Naive thymus-derived CD4-positive, alpha-beta T cell (primary cell): ENCODE data around the gene TNFSF4. TPM values are rescaled to one million over a fixed set of nuclear protein-coding genes. Genes with fewer than 3 reads are reported as not detected.

ENCODE experiments used
- ATAC-seq: fragments of 150-1000 bp; cut with Tn5 transposase; 2 replicates; pipeline ENCODE4 v1.10.0; 2021; ENCODE audit warnings: mild to moderate bottlenecking, moderate library complexity
- CTCF ChIA-PET: fragments of 350-600 bp; sonication (Branson Sonifier 250); formaldehyde crosslinking; loops from one replicate; lab custom pipeline; 2021; ENCODE audit warnings: antibody characterized with exemption; lab: Charles Lee
- POLR2A ChIA-PET: fragments of 350-600 bp; sonication (Branson Sonifier 250); formaldehyde crosslinking; loops from one replicate; lab custom pipeline; 2021; ENCODE audit warnings: antibody characterized with exemption, inconsistent platforms; lab: Charles Lee
- DNase-seq, 9 donors: peaks; one replicate each; pipeline versions ENCODE4 v3.0.0 to v3.0.0-alpha.2; 2020 to 2022; ENCODE audit warnings: mixed read lengths in 1 of 9
- H3K27ac ChIP-seq: one replicate; pipeline ENCODE4 v1.7.0; 2013; ENCODE audit warnings: mild to moderate bottlenecking, low read depth, low read length, moderate library complexity
- H3K27me3 ChIP-seq, 2 donors: one replicate each; pipeline ENCODE4 v1.7.0; 2013; ENCODE audit warnings: low read length in 2 of 2, mild to moderate bottlenecking in 2 of 2, moderate library complexity in 2 of 2; ENCODE audit not compliant: control insufficient read depth in 2 of 2, insufficient read depth in 2 of 2
- H3K36me3 ChIP-seq, 3 experiments: 1 replicate in 2 of 3; 2 replicates in 1 of 3; pipeline ENCODE4 v1.7.0; 2013; ENCODE audit warnings: low read length in 3 of 3, mild to moderate bottlenecking in 3 of 3, moderate library complexity in 1 of 3; ENCODE audit not compliant: insufficient read depth in 3 of 3, control insufficient read depth in 2 of 3
- H3K4me1 ChIP-seq, 2 donors: one replicate each; pipeline ENCODE4 v1.7.0; 2013; ENCODE audit warnings: low read length in 2 of 2, mild to moderate bottlenecking in 2 of 2, moderate library complexity in 1 of 2; ENCODE audit not compliant: control insufficient read depth in 2 of 2, insufficient read depth in 2 of 2
- H3K4me3 ChIP-seq: 2 replicates; pipeline ENCODE4 v1.7.0; 2013; ENCODE audit warnings: mild to moderate bottlenecking, low read length
- H3K9me3 ChIP-seq, 3 experiments: 1 replicate in 2 of 3; 2 replicates in 1 of 3; pipeline ENCODE4 v1.7.0; 2013; ENCODE audit warnings: low read length in 3 of 3; ENCODE audit not compliant: control insufficient read depth in 2 of 3
- H3K27ac Mint-ChIP-seq, 9 donors: one replicate each; pipeline ENCODE4 v1.8.0; 2020 to 2022; ENCODE audit warnings: mixed read lengths in 9 of 9, mild to moderate bottlenecking in 8 of 9, moderate library complexity in 5 of 9, inconsistent platforms in 2 of 9
- H3K27me3 Mint-ChIP-seq, 5 donors: one replicate each; pipeline ENCODE4 v1.8.0; 2021 to 2022; ENCODE audit warnings: mixed read lengths in 5 of 5, mild to moderate bottlenecking in 1 of 5
- H3K36me3 Mint-ChIP-seq, 5 donors: one replicate each; pipeline ENCODE4 v1.8.0; 2020 to 2022; ENCODE audit warnings: mixed read lengths in 5 of 5, mild to moderate bottlenecking in 3 of 5, inconsistent platforms in 1 of 5
- H3K4me1 Mint-ChIP-seq, 7 donors: one replicate each; pipeline ENCODE4 v1.8.0; 2020 to 2022; ENCODE audit warnings: mixed read lengths in 7 of 7, mild to moderate bottlenecking in 3 of 7, inconsistent platforms in 1 of 7
- H3K4me3 Mint-ChIP-seq, 10 donors: one replicate each; pipeline ENCODE4 v1.8.0; 2020 to 2022; ENCODE audit warnings: mild to moderate bottlenecking in 10 of 10, mixed read lengths in 10 of 10, moderate library complexity in 6 of 10, inconsistent platforms in 2 of 10
- H3K9me3 Mint-ChIP-seq, 11 donors: one replicate each; pipeline ENCODE4 v1.8.0; 2020 to 2022; ENCODE audit warnings: mixed read lengths in 11 of 11, mild to moderate bottlenecking in 4 of 11, inconsistent platforms in 1 of 11, moderate library complexity in 1 of 11
- intact Hi-C, 2 donors: fragments of 100-400 bp; cut with micrococcal nuclease; formaldehyde crosslinking; loops; one replicate each; pipeline ENCODE4 v1.15.1; 2023
- polyA plus RNA-seq, 2 donors: library from polyadenylated mRNA; unstranded; fragments of 300-500 nt; fragmentation: Illumina TruSeq; gene quantifications; one replicate each; pipeline ENCODE4 v1.2.3, GENCODE V29; 2021
- total RNA-seq, 6 experiments: library from RNA in 5 of 6; stranded (reverse) in 5 of 6; gene quantifications; 1 replicate in 5 of 6; 2 replicates in 1 of 6; pipeline ENCODE4 v1.2.3 and lab custom pipeline; 2021 to 2026

TNFSF4 gene
- total and polyA plus RNA-seq, 7 experiments from 2014 or later, result 0.08 to 2.3 (median 1.7) TPM

GRCh38 chr1:173193639-173194038, 13.5 kb downstream of the TNFSF4 start:
- Mint-ChIP-seq H3K4me3 (no peak overlapping the region), H3K36me3 (peaks cover 2 to 12% (median 3%) of the 10 kb centered on the region in 5 donors), H3K27ac (no peak overlapping the region), H3K9me3 (no peaks in the 10 kb centered on the region), H3K4me1 (peaks cover 0 to 15% (median 10%) of the 10 kb centered on the region in 7 donors), H3K27me3 (peaks cover 0 to 12% (median 0%) of the 10 kb centered on the region in 5 donors)
- DNase-seq (no peak), ATAC-seq (peak; percentile 74)
- H3K4me3 ChIP-seq, result no peak overlapping the region
- POLR2A ChIA-PET, result interaction anchor here (0.7 kb wide), 1 partner anchor 11 kb away, joined by 3 read pairs; no protein-coding TSS in a partner anchor
- H3K9me3 ChIP-seq, result no peaks in the 10 kb centered on the region
- no peak overlapping the region for H3K27ac ChIP-seq
- intact Hi-C loops, result no loop called here
- H3K4me1 ChIP-seq, result peaks cover 3 to 10% of the 10 kb centered on the region in 2 donors
- no peaks in the 10 kb centered on the region for H3K36me3 ChIP-seq
- no peaks in the 10 kb centered on the region for H3K27me3 ChIP-seq
- CTCF ChIA-PET, result no interaction called here

GRCh38 chr1:173191011-173191705, 16.0 kb downstream of the TNFSF4 start:
- no peak overlapping the region for H3K27ac Mint-ChIP-seq
- Histone ChIP-seq H3K4me3 (no peak overlapping the region), H3K27me3 (no peaks in the 10 kb centered on the region), H3K9me3 (no peaks in the 10 kb centered on the region), H3K4me1 (peaks cover 3 to 10% of the 10 kb centered on the region in 2 donors), H3K27ac (no peak overlapping the region), H3K36me3 (no peaks in the 10 kb centered on the region)
- H3K27me3 Mint-ChIP-seq, result peaks cover 0 to 8% (median 0%) of the 10 kb centered on the region in 5 donors
- H3K9me3 Mint-ChIP-seq, result no peaks in the 10 kb centered on the region
- H3K4me3 Mint-ChIP-seq, result no peak overlapping the region
- ChIA-PET POLR2A (no interaction called here), CTCF (interaction anchor here (0.8 to 1.2 kb wide), 2 partner anchors 8 to 446 kb away, joined by 3 to 5 read pairs; no protein-coding TSS in a partner anchor)
- no peak for DNase-seq
- peaks cover 0 to 11% (median 6%) of the 10 kb centered on the region in 7 donors for H3K4me1 Mint-ChIP-seq
- intact Hi-C loops, result no loop called here
- no peak for ATAC-seq
- H3K36me3 Mint-ChIP-seq, result peaks cover 2 to 14% (median 3%) of the 10 kb centered on the region in 5 donors

- no peaks in the 10 kb centered on the region for H3K27me3 ChIP-seq
- no peaks in the 10 kb centered on the region for H3K9me3 ChIP-seq
- DNase-seq (no peak), ATAC-seq (no peak)
- no peak overlapping the region for H3K4me3 ChIP-seq
- ChIA-PET POLR2A (no interaction called here), CTCF (interaction anchor here (0.8 to 1.2 kb wide), 2 partner anchors 9 to 445 kb away, joined by 3 to 5 read pairs; no protein-coding TSS in a partner anchor)
- Mint-ChIP-seq H3K4me3 (no peak overlapping the region), H3K4me1 (peaks cover 0 to 9% (median 6%) of the 10 kb centered on the region in 7 donors), H3K27me3 (peaks cover 0 to 8% (median 0%) of the 10 kb centered on the region in 5 donors), H3K36me3 (peaks cover 2 to 19% (median 3%) of the 10 kb centered on the region in 5 donors), H3K9me3 (no peaks in the 10 kb centered on the region), H3K27ac (peak overlapping the region in 1 of 9 donors; percentile 28)
- no peak overlapping the region for H3K27ac ChIP-seq
- peaks cover 2 to 3% of the 10 kb centered on the region in 2 donors for H3K4me1 ChIP-seq
- intact Hi-C loops, result no loop called here
- H3K36me3 ChIP-seq, result no peaks in the 10 kb centered on the region
These were observed 16.8 kb downstream of the TNFSF4 start for GRCh38 chr1:173190101-173190936.

- Histone ChIP-seq H3K4me3 (no peak overlapping the region), H3K27ac (no peak overlapping the region), H3K36me3 (no peaks in the 10 kb centered on the region), H3K9me3 (no peaks in the 10 kb centered on the region), H3K27me3 (no peaks in the 10 kb centered on the region), H3K4me1 (peaks cover 0 to 3% of the 10 kb centered on the region in 2 donors)
- H3K4me3 Mint-ChIP-seq, result no peak overlapping the region
- ChIA-PET CTCF (no interaction called here), POLR2A (no interaction called here)
- peaks cover 0 to 19% (median under 1%) of the 10 kb centered on the region in 5 donors for H3K36me3 Mint-ChIP-seq
- intact Hi-C loops, result no loop called here
- no peaks in the 10 kb centered on the region for H3K9me3 Mint-ChIP-seq
- ATAC-seq (no peak), DNase-seq (no peak)
- H3K4me1 Mint-ChIP-seq, result peaks cover 0 to 11% (median 6%) of the 10 kb centered on the region in 7 donors
- no peak overlapping the region for H3K27ac Mint-ChIP-seq
- peaks cover 0 to 8% (median 0%) of the 10 kb centered on the region in 5 donors for H3K27me3 Mint-ChIP-seq
These were observed 19.4 kb downstream of the TNFSF4 start for GRCh38 chr1:173187671-173188237.

GRCh38 chr1:173181791-173182190, 25.3 kb downstream of the TNFSF4 start:
- CTCF ChIA-PET, result interaction anchor here (0.5 to 0.6 kb wide), 2 partner anchors 225 to 1081 kb away, joined by 3 read pairs; no protein-coding TSS in a partner anchor
- H3K4me1 Mint-ChIP-seq, result peaks cover 0 to 6% (median 0%) of the 10 kb centered on the region in 7 donors
- intact Hi-C loops, result no loop called here
- H3K27me3 Mint-ChIP-seq, result peaks cover 0 to 4% (median 0%) of the 10 kb centered on the region in 5 donors
- no peaks in the 10 kb centered on the region for H3K9me3 ChIP-seq
- no peaks in the 10 kb centered on the region for H3K27me3 ChIP-seq
- H3K36me3 ChIP-seq, result no peaks in the 10 kb centered on the region
- H3K4me3 Mint-ChIP-seq, result no peak overlapping the region
- peaks cover 0 to 13% (median 5%) of the 10 kb centered on the region in 5 donors for H3K36me3 Mint-ChIP-seq
- DNase-seq (no peak), ATAC-seq (no peak)
- no peak overlapping the region for H3K27ac ChIP-seq
- H3K27ac Mint-ChIP-seq, result no peak overlapping the region
- no peak overlapping the region for H3K4me3 ChIP-seq
- H3K9me3 Mint-ChIP-seq, result peaks cover 0 to 20% (median 2%) of the 10 kb centered on the region in 11 donors
- H3K4me1 ChIP-seq, result no peaks in the 10 kb centered on the region
- POLR2A ChIA-PET, result interaction anchor here (0.8 kb wide), 1 partner anchor 468 kb away, joined by 3 read pairs; no protein-coding TSS in a partner anchor

GRCh38 chr1:173176246-173176645, 30.9 kb downstream of the TNFSF4 start:
- intact Hi-C loops, result no loop called here
- no peaks in the 10 kb centered on the region for H3K4me1 ChIP-seq
- DNase-seq (no peak), ATAC-seq (no peak)
- ChIA-PET CTCF (no interaction called here), POLR2A (no interaction called here)
- no peak overlapping the region for H3K27ac Mint-ChIP-seq
- peaks cover 8 to 67% (median 26%) of the 10 kb centered on the region in 11 donors for H3K9me3 Mint-ChIP-seq
- no peaks in the 10 kb centered on the region for H3K36me3 ChIP-seq
- no peak overlapping the region for H3K4me3 Mint-ChIP-seq
- H3K4me1 Mint-ChIP-seq, result peaks cover 0 to 6% (median 0%) of the 10 kb centered on the region in 7 donors
- H3K4me3 ChIP-seq, result no peak overlapping the region
- no peaks in the 10 kb centered on the region for H3K27me3 Mint-ChIP-seq
- H3K27ac ChIP-seq, result no peak overlapping the region
- H3K27me3 ChIP-seq, result no peaks in the 10 kb centered on the region
- H3K9me3 ChIP-seq, result peaks cover 0 to 16% (median 3%) of the 10 kb centered on the region in 3 experiments
- H3K36me3 Mint-ChIP-seq, result peaks cover 5 to 25% (median 13%) of the 10 kb centered on the region in 5 donors
